ENCODE data around the gene ARL8B. TPM values are rescaled to one million over a fixed set of nuclear protein-coding genes. Genes with fewer than 3 reads are reported as not detected.

The ARL8B gene
- total and polyA plus RNA-seq, 2 donors (not counting 1 experiment from before 2014, with no cell fraction given), result 14.5 to 67.3 TPM

DNA sequence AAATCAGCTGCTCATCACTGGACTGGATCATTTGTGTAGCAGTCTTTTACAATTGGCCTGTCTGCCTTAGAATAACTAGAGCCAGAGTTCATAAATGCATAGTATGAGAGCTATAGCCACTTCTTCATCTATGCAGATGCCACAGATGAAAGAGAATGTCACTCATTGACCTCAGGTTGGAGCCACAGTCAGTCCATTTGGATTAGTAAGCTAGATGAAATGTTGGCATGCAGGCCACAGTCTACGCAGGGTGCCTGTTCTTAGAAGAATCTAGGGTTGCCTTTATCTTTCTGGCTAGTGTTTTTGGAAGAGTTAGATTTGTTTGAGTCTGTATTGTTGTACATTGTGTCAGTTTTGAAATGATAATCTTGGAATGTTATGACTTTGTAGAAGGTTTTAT is 40.0 kb downstream of the ARL8B start:
- Histone ChIP-seq H3K9me3 (ENCODE audit: control extremely low read depth in 1 of 3, control insufficient read depth in 2 of 3, insufficient read depth in 1 of 3, low read length in 2 of 3) (no peaks in the 10 kb centered on the region), H3K27ac (ENCODE audit: low read length in 2 of 2) (no peak overlapping the region), H2AFZ (ENCODE audit: insufficient read depth, low read depth, low read length, poor library complexity, severe bottlenecking) (no peak overlapping the region), H4K20me1 (ENCODE audit: control insufficient read depth, insufficient read depth, low read length, poor library complexity, severe bottlenecking) (peaks cover 32% of the 10 kb centered on the region), H3K4me2 (replicated peaks; ENCODE audit: low read depth, low read length, poor library complexity, severe bottlenecking) (no peak overlapping the region), H3K79me2 (ENCODE audit: control insufficient read depth, insufficient read depth, low read length) (peaks cover 91% of the 10 kb centered on the region), H3K27me3 (replicated peaks in 1 of 4; ENCODE audit: control extremely low read depth in 1 of 4, control insufficient read depth in 3 of 4, insufficient read depth in 4 of 4, low read length in 3 of 4) (no peaks in the 10 kb centered on the region), H3K4me3 (ENCODE audit: control extremely low read depth in 1 of 5, extremely low read depth in 1 of 5, insufficient read depth in 1 of 5, low read depth in 2 of 5, low read length in 4 of 5) (no peak overlapping the region), H3K36me3 (replicated peaks in 1 of 2; ENCODE audit: control extremely low read depth in 1 of 2, control insufficient read depth in 1 of 2, extremely low read depth in 1 of 2, insufficient read depth in 2 of 2, low read length in 1 of 2) (no peaks in the 10 kb centered on the region), H3K9ac (ENCODE audit: low read length) (no peak overlapping the region), H3K4me1 (ENCODE audit: control insufficient read depth in 2 of 2, insufficient read depth in 2 of 2, low read length in 2 of 2) (peaks cover 13 to 26% of the 10 kb centered on the region in 2 donors)
- Mint-ChIP-seq H3K27me3 (no peaks in the 10 kb centered on the region), H3K9me3 (ENCODE audit: insufficient read depth) (no peaks in the 10 kb centered on the region), H3K4me3 (peak overlapping the region; percentile 16), H3K4me1 (peaks cover 66% of the 10 kb centered on the region), H3K27ac (peak overlapping the region; percentile 5)
- ATAC-seq (ENCODE audit: low read depth), result no peak
- POLR2A ChIA-PET, result interaction anchor here (0.6 kb wide), 1 partner anchor 399 kb away, joined by 3 read pairs; no protein-coding TSS in a partner anchor
- 94% methylated on average over 1 of the region's 1 CpG for WGBS (ENCODE audit: insufficient coverage)
- no peak for DNase-seq
- intact Hi-C loops (cut with micrococcal nuclease), result no loop called here
- CTCF ChIA-PET, result interaction anchor here (1.0 to 1.1 kb wide), 3 partner anchors 25 to 450 kb away, joined by 3 to 5 read pairs (median 3); no protein-coding TSS in a partner anchor
- no peak for TF ChIP-seq CTCF (IDR thresholded peaks at IDR 0.05)
- no peak for TF ChIP-seq EZH2 (IDR thresholded peaks at IDR 0.05; ENCODE audit: borderline replicate concordance, insufficient read depth, low read depth, low read length, poor library complexity, severe bottlenecking)

DNA sequence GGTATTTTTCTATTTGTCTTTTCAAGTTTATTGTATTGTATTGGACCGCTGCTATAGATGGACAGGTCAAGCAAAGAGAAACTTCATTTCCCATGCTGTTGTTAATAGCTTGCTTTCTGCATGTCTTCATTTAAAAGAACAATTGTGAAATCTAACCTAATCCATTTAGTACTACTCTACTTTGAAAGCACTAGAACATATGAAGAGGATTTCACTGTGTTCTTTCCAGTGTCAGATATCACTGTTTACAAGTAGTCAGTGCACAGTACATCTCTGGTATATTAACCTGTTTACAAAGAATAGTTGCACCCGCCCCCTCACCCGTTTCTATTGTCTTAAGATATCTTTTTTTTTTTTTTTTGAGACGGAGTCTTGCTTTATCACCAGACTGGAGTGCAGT is 43.6 kb downstream of the ARL8B start:
- H3K4me1 ChIP-seq (ENCODE audit: control insufficient read depth in 2 of 2, insufficient read depth in 2 of 2, low read length in 2 of 2), result peaks cover 18 to 27% of the 10 kb centered on the region in 2 donors

More for the DNA sequence above, 43.6 kb downstream of the ARL8B start:
- Mint-ChIP-seq H3K4me1 (peaks cover 67% of the 10 kb centered on the region), H3K4me3 (no peak overlapping the region), H3K27ac (no peak overlapping the region), H3K27me3 (no peaks in the 10 kb centered on the region), H3K9me3 (ENCODE audit: insufficient read depth) (no peaks in the 10 kb centered on the region)
- Histone ChIP-seq H3K27me3 (replicated peaks in 1 of 4; ENCODE audit: control extremely low read depth in 1 of 4, control insufficient read depth in 3 of 4, insufficient read depth in 4 of 4, low read length in 3 of 4) (no peaks in the 10 kb centered on the region), H3K27ac (ENCODE audit: low read length in 2 of 2) (no peak overlapping the region), H4K20me1 (ENCODE audit: control insufficient read depth, insufficient read depth, low read length, poor library complexity, severe bottlenecking) (peaks cover 15% of the 10 kb centered on the region), H2AFZ (ENCODE audit: insufficient read depth, low read depth, low read length, poor library complexity, severe bottlenecking) (no peak overlapping the region), H3K79me2 (ENCODE audit: control insufficient read depth, insufficient read depth, low read length) (peaks cover 84% of the 10 kb centered on the region), H3K9ac (ENCODE audit: low read length) (no peak overlapping the region), H3K4me2 (replicated peaks; ENCODE audit: low read depth, low read length, poor library complexity, severe bottlenecking) (no peak overlapping the region), H3K36me3 (replicated peaks in 1 of 2; ENCODE audit: control extremely low read depth in 1 of 2, control insufficient read depth in 1 of 2, extremely low read depth in 1 of 2, insufficient read depth in 2 of 2, low read length in 1 of 2) (peaks cover 0 to 3% of the 10 kb centered on the region in 2 experiments), H3K4me3 (ENCODE audit: control extremely low read depth in 1 of 5, extremely low read depth in 1 of 5, insufficient read depth in 1 of 5, low read depth in 2 of 5, low read length in 4 of 5) (no peak overlapping the region), H3K9me3 (ENCODE audit: control extremely low read depth in 1 of 3, control insufficient read depth in 2 of 3, insufficient read depth in 1 of 3, low read length in 2 of 3) (no peaks in the 10 kb centered on the region)
- no CpG with 5 or more reads among the region's 4 CpGs for WGBS (ENCODE audit: insufficient coverage)
- CTCF ChIA-PET, result interaction anchor here (0.6 to 1.5 kb wide), 2 partner anchors 28 to 29 kb away, joined by 3 to 4 read pairs; no protein-coding TSS in a partner anchor
- intact Hi-C loops (cut with micrococcal nuclease), result no loop called here
- no peak for DNase-seq
- POLR2A ChIA-PET, result interaction anchor here (0.6 kb wide), 1 partner anchor 25 kb away, joined by 3 read pairs; no protein-coding TSS in a partner anchor
- ATAC-seq (ENCODE audit: low read depth), result no peak
- TF ChIP-seq CTCF (IDR thresholded peaks at IDR 0.05) (no peak), EZH2 (IDR thresholded peaks at IDR 0.05; ENCODE audit: borderline replicate concordance, insufficient read depth, low read depth, low read length, poor library complexity, severe bottlenecking) (no peak)
